Measurements from ENCODE around the gene MAB21L4. TPM values are rescaled to one million over a fixed set of nuclear protein-coding genes. Genes with fewer than 3 reads are reported as not detected.

Gene MAB21L4
- total and polyA plus RNA-seq, 11 donors = 0.10 to 0.75 TPM; not detected in 9

DNA sequence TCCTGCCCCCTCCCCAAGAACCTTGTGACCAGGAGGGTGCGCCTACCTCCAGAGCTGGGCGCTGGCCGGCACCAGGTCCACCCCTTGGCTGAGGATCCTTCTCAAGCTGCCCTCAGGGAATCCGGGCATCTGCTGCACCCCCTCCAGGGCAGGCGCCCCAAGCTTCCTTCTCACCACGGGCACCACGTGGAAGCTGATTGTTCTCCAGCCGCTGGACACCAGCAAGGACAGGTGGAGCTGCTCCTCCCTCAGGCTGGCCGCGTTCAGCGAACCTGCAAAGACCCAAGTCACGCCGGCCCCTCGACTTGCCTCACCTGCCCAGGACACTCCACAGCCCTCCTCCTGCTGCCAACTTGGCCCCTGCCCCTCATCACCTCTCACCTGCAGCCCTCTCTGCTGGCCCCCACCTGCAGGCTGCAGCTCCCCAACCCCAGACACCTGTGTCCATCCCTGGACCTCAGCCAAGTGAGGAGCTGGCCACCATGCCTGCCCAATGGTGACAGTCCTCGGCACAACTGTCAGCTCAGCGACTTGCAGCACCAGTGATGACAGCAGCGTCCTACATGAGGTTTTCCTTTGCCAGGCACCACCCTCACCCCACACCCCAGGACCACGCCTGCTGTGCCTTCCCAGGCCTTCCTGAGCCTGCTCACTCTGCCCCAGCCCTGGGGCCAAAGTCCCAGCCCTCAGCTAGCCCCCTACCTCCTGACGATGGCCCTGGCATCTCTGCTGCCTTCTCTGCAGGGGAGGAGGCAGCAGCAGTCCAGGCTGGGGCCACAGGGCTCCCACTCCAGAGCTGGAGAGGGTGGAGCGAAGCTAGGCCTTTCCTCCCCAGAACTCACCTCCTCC is 4.2 kb downstream of the MAB21L4 start:
- Histone ChIP-seq H3K27me3 (no peaks in the 10 kb centered on the region), H3K36me3 (no peaks in the 10 kb centered on the region), H3K4me3 (no peak overlapping the region), H3K27ac (no peak overlapping the region), H3K9me3 (no peaks in the 10 kb centered on the region), H3K4me1 (peaks cover 0 to 7% (median 0%) of the 10 kb centered on the region in 12 donors)
- DNase-seq = peak in 1 of 5 donors; percentile 21
- ATAC-seq = no peak
- 78 to 84% (median 83%) methylated on average over 19 to 20 of the region's 20 CpGs for WGBS, 4 donors
- TF ChIP-seq POLR2A (IDR thresholded peaks at IDR 0.05) = no peak
- TF ChIP-seq, protein P1, sequence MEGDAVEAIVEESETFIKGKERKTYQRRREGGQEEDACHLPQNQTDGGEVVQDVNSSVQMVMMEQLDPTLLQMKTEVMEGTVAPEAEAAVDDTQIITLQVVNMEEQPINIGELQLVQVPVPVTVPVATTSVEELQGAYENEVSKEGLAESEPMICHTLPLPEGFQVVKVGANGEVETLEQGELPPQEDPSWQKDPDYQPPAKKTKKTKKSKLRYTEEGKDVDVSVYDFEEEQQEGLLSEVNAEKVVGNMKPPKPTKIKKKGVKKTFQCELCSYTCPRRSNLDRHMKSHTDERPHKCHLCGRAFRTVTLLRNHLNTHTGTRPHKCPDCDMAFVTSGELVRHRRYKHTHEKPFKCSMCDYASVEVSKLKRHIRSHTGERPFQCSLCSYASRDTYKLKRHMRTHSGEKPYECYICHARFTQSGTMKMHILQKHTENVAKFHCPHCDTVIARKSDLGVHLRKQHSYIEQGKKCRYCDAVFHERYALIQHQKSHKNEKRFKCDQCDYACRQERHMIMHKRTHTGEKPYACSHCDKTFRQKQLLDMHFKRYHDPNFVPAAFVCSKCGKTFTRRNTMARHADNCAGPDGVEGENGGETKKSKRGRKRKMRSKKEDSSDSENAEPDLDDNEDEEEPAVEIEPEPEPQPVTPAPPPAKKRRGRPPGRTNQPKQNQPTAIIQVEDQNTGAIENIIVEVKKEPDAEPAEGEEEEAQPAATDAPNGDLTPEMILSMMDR (IDR thresholded peaks at IDR 0.05) = no peak
- intact Hi-C loops (cut with DNase I) = no loop called here

DNA sequence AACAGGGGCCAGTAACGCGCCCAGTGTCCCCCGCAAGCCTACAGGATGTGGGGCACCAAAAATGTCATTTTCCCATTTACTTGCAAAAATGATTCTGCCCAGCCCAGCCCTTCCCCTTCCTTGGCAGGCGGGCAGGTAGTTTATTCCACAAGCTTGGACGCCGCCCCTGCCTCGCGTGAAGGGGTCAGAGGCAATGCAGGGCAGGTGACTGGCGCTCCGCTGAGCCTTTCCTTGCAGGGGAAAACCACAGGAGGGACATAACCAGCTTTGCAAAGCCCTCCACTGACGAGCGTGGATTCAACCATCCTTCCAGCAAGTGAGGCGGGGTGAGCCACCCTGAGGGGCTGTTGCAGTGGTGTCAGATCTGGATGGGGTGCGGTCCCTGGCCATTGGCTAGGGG is 5.3 kb downstream of the MAB21L4 start:
- H3K27me3 ChIP-seq = no peaks in the 10 kb centered on the region
- intact Hi-C loops (cut with DNase I) = no loop called here
- H3K36me3 ChIP-seq = no peaks in the 10 kb centered on the region
- no peak for TF ChIP-seq POLR2A (IDR thresholded peaks at IDR 0.05)
- TF ChIP-seq, protein P1 (IDR thresholded peaks at IDR 0.05) = no peak
- H3K4me3 ChIP-seq = no peak overlapping the region
- WGBS, 4 donors = 79 to 95% (median 88%) methylated on average over 9 to 14 of the region's 14 CpGs
- ATAC-seq = no peak
- H3K9me3 ChIP-seq = no peaks in the 10 kb centered on the region
- peaks cover 0 to 7% (median 0%) of the 10 kb centered on the region in 12 donors for H3K4me1 ChIP-seq
- H3K27ac ChIP-seq = no peak overlapping the region
- DNase-seq = peak in 1 of 5 donors; percentile 29

DNA sequence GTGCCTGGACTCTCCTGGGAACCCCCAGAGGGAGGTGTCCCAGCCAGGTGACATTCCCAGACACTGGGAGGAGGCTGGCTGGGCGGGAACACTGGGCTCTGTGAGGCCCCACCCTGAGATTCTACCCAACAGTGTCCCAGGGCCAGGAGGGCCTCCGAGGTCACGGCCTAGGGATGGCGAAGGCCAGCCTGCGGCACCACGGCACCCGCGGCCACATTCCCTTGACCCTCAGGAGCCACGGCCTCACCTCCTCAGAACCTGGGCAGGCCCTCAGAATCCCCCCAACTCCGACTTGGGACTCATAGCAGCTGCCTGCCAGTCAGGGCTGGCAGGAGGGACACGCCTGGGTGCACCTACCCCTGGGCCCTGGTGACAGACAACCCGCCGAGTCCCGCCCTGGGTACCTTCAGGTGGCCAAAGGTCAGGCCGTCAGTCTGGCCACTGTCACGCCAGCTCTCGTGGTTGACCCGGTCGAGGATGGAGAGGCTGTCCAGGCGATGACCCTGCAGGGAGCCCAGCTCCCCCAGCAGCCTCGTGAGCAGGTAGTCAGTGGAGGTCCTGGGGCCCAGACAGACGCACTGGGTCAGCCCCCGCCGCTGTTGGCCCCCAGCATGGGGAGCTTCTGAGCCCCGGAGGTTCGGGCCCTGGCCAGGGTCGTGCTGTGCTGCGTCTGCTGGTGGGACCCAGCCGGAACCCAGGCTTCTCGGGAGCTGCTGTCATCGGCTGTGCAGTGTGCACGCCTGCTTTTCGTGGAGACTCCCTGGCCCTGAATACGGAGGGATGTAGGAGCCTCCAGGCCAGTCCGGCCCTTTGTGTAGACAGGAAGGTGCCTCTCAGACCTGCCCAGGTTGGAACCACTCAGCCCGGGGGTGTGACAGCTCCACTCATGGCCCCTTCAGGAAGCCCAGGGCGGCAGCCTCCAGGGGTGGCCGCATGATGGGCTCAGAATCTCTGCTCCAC is 6.1 kb downstream of the MAB21L4 start:
- no peak overlapping the region for H3K27ac ChIP-seq
- intact Hi-C loops (cut with DNase I) = no loop called here
- peak in 2 of 5 donors; percentile 12 to 46 for DNase-seq
- no peaks in the 10 kb centered on the region for H3K36me3 ChIP-seq
- H3K27me3 ChIP-seq = no peaks in the 10 kb centered on the region
- H3K9me3 ChIP-seq = no peaks in the 10 kb centered on the region
- 87 to 95% (median 88%) methylated on average over 9 to 38 of the region's 38 CpGs for WGBS, 4 donors
- no peak overlapping the region for H3K4me3 ChIP-seq
- ATAC-seq = no peak
- TF ChIP-seq POLR2A (IDR thresholded peaks at IDR 0.05) = no peak
- TF ChIP-seq, protein P1 (IDR thresholded peaks at IDR 0.05) = no peak
- H3K4me1 ChIP-seq = peaks cover 0 to 7% (median 0%) of the 10 kb centered on the region in 12 donors
